IPS DF 6.9 (cell line): Measurements from ENCODE around the gene STAT6.

ENCODE experiments used
- DNase-seq: peaks from one replicate; pipeline ENCODE4 v3.0.0-alpha.2; 2013; ENCODE audit warnings: low read depth, low spot score
- H3K27ac ChIP-seq: one replicate; pipeline ENCODE4 v1.5.1; 2013; ENCODE audit warnings: low read length, control low read depth
- H3K27me3 ChIP-seq: 2 replicates; pipeline ENCODE4 v1.6.1; 2013; ENCODE audit warnings: mild to moderate bottlenecking, low read length; ENCODE audit not compliant: control insufficient read depth, insufficient read depth
- H3K36me3 ChIP-seq: 2 replicates; pipeline ENCODE4 v1.6.1; 2013; ENCODE audit warnings: low read length; ENCODE audit not compliant: control insufficient read depth, insufficient read depth
- H3K4me1 ChIP-seq: 2 replicates; pipeline ENCODE4 v1.6.1; 2013; ENCODE audit warnings: low read length; ENCODE audit not compliant: control insufficient read depth, insufficient read depth
- H3K4me3 ChIP-seq: 2 replicates; pipeline ENCODE4 v1.5.1; 2013; ENCODE audit warnings: mild to moderate bottlenecking, low read length
- H3K9me3 ChIP-seq: 2 replicates; pipeline ENCODE4 v1.6.1; 2013; ENCODE audit warnings: low read length, inconsistent platforms; ENCODE audit not compliant: control insufficient read depth, insufficient read depth
- WGBS: extraction: QIAGEN DNeasy Blood & Tissue Kit; methylation state at CpG from one replicate; pipeline ENCODE4 v1.1.7; 2013; ENCODE audit warnings: mixed read lengths, missing lambda C conversion rate; ENCODE audit not compliant: insufficient read length, insufficient coverage; 5-methylcytosine and 5-hydroxymethylcytosine counted together

Gene STAT6

DNA sequence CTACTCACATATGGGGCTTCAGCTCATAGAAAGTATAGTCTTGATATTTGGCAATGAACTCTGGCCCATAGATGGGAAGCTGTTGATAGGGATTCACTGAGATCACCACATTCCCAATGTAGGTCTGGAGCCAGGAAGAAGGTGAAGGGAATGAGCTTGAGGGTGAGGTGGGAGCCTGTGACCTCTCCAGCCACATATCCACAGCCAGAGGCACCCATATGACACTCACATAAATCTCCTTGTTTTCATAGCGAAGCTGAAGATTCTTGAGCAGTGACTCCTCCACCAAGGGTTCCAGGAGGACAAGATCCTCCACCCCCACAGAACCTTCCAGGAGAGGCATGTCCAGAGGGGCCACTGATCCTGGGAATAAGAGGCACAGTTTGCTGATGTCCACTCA lies 63.2 kb downstream of the STAT6 start:
- Histone ChIP-seq H3K4me3 (no peak overlapping the region), H3K27me3 (no peaks in the 10 kb centered on the region), H3K36me3 (no peaks in the 10 kb centered on the region), H3K9me3 (no peaks in the 10 kb centered on the region), H3K4me1 (peaks cover 1% of the 10 kb centered on the region; the same call in 1 of the 2 replicates), H3K27ac (no peak overlapping the region)
- DNase-seq: no peak
- WGBS: no CpG with 5 or more reads among the region's 1 CpG

DNA sequence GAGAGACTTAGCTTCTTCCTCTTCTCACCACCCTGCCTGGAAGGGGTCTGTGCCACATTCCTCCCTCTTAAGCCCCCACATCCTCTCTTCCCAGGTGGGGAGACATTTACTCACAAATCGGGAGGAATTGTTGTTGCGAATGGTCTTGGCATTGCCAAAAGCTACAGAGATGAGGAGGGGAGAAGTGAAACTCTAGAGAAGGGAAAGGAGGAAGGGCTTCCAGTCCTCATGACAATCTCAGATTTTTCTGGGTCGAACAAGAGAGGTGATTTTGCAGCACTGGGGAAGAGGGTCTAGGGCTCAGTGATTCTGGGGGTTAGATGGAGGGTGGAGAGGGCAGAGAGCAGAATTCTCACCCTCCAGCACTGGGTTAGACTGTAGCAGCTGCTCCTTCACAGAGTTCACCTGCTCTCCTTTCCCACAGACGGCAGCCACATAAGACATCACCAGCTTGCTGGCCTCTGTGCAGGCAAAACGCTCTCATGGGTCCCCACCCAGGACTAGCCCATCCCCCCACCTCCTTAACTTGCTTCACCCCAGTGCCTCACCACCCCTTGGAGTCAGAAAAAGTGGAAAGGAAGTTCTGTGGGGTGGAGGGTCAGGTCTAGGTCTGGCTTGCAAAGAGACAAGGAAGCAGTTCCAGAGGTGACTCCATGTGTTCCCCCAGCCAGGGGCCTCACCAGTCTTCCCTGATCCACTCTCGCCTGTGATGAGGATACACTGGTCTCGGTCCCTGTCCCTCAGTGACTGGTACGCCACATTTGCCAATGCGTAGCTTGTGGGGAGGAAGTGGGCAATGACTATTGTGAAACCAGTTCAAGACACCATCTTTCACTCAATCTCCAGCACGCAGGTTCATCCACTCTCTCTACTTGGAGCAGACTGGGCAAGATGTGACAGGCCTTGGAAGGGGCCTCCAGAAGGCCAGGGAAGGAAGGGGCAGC lies 63.9 kb downstream of the STAT6 start:
- no peak overlapping the region for H3K4me3 ChIP-seq
- peaks cover 1% of the 10 kb centered on the region; the same call in 1 of the 2 replicates for H3K4me1 ChIP-seq
- no peak overlapping the region for H3K27ac ChIP-seq
- H3K27me3 ChIP-seq: no peaks in the 10 kb centered on the region
- no CpG with 5 or more reads among the region's 10 CpGs for WGBS
- H3K36me3 ChIP-seq: no peaks in the 10 kb centered on the region
- no peaks in the 10 kb centered on the region for H3K9me3 ChIP-seq
- no peak for DNase-seq

DNA sequence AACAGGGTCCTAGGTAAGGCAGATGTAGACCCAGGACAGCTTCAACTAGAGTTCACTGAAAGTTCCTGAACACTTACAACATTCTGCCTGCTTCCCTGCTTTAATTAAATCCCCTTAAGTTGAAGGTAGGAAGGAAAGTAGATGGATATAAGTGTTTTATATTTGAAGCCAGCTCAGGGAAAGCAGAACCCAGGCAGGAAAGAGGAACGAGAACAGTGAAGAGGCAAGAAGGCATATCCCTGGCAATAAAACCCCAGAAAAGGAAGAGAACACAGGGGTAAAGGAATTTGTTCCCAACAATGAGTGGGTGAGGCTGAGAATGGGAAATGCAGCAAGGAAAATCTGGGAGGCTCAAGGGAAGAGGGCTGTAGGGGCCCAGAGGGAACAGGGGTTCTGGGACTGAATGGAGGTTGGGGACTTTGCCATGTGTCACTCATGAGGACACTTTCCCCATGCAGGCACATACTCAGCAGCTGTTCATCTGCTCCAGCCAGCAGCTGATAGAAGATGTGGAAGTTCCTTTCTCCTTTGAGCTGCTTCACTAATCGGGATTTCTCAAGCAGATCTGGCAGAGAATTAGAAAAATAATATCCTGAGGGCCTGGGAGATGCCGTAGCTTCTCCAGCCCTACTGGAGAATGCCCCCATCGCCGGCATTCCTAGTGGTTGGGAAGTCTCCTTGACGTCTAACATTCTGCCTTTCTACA lies 64.9 kb downstream of the STAT6 start:
- no peak overlapping the region for H3K4me3 ChIP-seq
- H3K27me3 ChIP-seq: no peaks in the 10 kb centered on the region
- no peaks in the 10 kb centered on the region for H3K9me3 ChIP-seq
- WGBS: no CpG with 5 or more reads among the region's 6 CpGs
- no peaks in the 10 kb centered on the region for H3K36me3 ChIP-seq
- H3K27ac ChIP-seq: no peak overlapping the region
- no peak for DNase-seq
- H3K4me1 ChIP-seq: peaks cover 1% of the 10 kb centered on the region; the same call in 1 of the 2 replicates
